ENCODE results near the gene NCCRP1. TPM values are rescaled to one million over a fixed set of nuclear protein-coding genes. Genes with fewer than 3 reads are reported as not detected.

Gene NCCRP1
- total and polyA plus RNA-seq, 4 experiments from 2014 or later = not detected

DNA sequence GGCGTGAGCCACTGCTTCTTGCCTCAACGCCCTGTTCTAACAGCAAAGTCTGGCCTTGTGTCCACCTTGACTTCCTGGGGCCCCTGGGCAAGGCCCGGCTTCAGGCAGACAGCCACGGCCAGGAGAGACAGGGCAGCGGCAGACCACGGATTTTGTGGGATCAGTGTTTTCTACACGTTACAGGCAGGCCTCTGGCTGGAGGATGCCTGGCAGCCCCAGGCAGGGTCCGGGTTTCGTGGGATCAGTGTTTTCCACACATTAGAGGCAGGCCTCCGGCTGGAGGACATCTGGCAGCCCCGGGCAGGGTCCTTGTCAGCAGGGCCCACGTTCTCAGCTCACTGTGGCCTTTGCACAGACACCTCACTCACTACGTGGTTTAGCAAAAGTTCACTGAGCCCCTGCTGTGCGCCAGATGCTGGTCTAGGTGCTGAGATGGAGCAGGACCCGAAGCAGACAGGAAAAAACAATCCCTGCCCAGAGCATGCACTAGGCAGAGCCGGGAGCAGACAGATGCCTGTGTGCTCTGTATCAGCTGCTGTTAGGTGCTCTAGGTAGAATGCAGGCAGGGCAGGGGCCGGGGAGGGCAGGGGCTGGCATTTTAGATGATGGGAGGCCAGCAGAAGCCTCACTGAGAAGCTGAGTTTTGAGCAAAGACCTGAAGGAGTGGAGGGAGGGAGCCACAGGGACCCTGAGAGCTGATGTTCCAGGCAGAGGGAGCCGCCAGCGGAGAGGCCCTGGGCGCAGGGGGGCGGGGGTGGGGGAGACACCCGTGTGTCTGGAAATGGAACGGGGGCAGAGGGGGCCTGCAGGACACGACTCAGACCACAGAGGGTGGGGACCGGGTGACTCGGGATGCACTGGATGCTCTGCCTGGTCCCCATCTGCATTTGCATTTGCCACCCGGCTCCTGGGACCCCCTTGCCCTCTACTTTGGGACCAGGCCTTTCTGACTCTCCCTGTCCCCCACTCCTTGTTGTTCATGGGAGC, 25.0 kb upstream of the NCCRP1 start:
- Mint-ChIP-seq H3K27ac (no peak overlapping the region), H3K4me1 (no peaks in the 10 kb centered on the region), H3K27me3 (no peaks in the 10 kb centered on the region), H3K36me3 (peaks cover 9 to 20% of the 10 kb centered on the region in 2 donors), H3K9me3 (no peaks in the 10 kb centered on the region), H3K4me3 (no peak overlapping the region)
- no peak overlapping the region for H3K4me3 ChIP-seq (ENCODE audit: low read length in 2 of 2)
- H3K4me1 ChIP-seq (ENCODE audit: insufficient read depth, low read length) = no peaks in the 10 kb centered on the region
- ChIA-PET CTCF (ENCODE audit: partially characterized antibody) (no interaction called here), POLR2A (ENCODE audit: partially characterized antibody) (no interaction called here)
- H3K27me3 ChIP-seq (ENCODE audit: insufficient read depth, low read length) = no peaks in the 10 kb centered on the region
- DNase-seq = no peak
- no peaks in the 10 kb centered on the region for H3K36me3 ChIP-seq (ENCODE audit: insufficient read depth, low read length)
- H3K9me3 ChIP-seq (ENCODE audit: control insufficient read depth in 1 of 2, low read length in 2 of 2) = no peaks in the 10 kb centered on the region
- H3K27ac ChIP-seq (ENCODE audit: low read depth, low read length) = no peak overlapping the region
- intact Hi-C loops (cut with micrococcal nuclease) = no loop called here

- no peak overlapping the region for H3K27ac ChIP-seq (ENCODE audit: low read depth, low read length)
- ChIA-PET POLR2A (ENCODE audit: partially characterized antibody) (no interaction called here), CTCF (ENCODE audit: partially characterized antibody) (no interaction called here)
- intact Hi-C loops (cut with micrococcal nuclease) = no loop called here
- no peaks in the 10 kb centered on the region for H3K4me1 Mint-ChIP-seq
- H3K27ac Mint-ChIP-seq = peak overlapping the region in 1 of 7 donors; percentile 72
- H3K36me3 ChIP-seq (ENCODE audit: insufficient read depth, low read length) = no peaks in the 10 kb centered on the region
- H3K27me3 Mint-ChIP-seq = no peaks in the 10 kb centered on the region
- no peaks in the 10 kb centered on the region for H3K4me1 ChIP-seq (ENCODE audit: insufficient read depth, low read length)
- no peak for DNase-seq
- peaks cover 9 to 21% of the 10 kb centered on the region in 2 donors for H3K36me3 Mint-ChIP-seq
- H3K9me3 ChIP-seq (ENCODE audit: control insufficient read depth in 1 of 2, low read length in 2 of 2) = no peaks in the 10 kb centered on the region
- no peaks in the 10 kb centered on the region for H3K27me3 ChIP-seq (ENCODE audit: insufficient read depth, low read length)
- no peaks in the 10 kb centered on the region for H3K9me3 Mint-ChIP-seq
- no peak overlapping the region for H3K4me3 Mint-ChIP-seq
- no peak overlapping the region for H3K4me3 ChIP-seq (ENCODE audit: low read length in 2 of 2)
These were observed 23.9 kb upstream of the NCCRP1 start for GRCh38 chr19:39172700-39173501.

- ChIA-PET CTCF (ENCODE audit: partially characterized antibody) (no interaction called here), POLR2A (ENCODE audit: partially characterized antibody) (no interaction called here)
- Histone ChIP-seq H3K27ac (ENCODE audit: low read depth, low read length) (no peak overlapping the region), H3K4me3 (ENCODE audit: low read length in 2 of 2) (no peak overlapping the region), H3K27me3 (ENCODE audit: insufficient read depth, low read length) (no peaks in the 10 kb centered on the region), H3K9me3 (ENCODE audit: control insufficient read depth in 1 of 2, low read length in 2 of 2) (no peaks in the 10 kb centered on the region), H3K4me1 (ENCODE audit: insufficient read depth, low read length) (no peaks in the 10 kb centered on the region), H3K36me3 (ENCODE audit: insufficient read depth, low read length) (no peaks in the 10 kb centered on the region)
- H3K9me3 Mint-ChIP-seq = no peaks in the 10 kb centered on the region
- peaks cover 9 to 24% of the 10 kb centered on the region in 2 donors for H3K36me3 Mint-ChIP-seq
- H3K4me1 Mint-ChIP-seq = no peaks in the 10 kb centered on the region
- intact Hi-C loops (cut with micrococcal nuclease) = no loop called here
- H3K4me3 Mint-ChIP-seq = no peak overlapping the region
- DNase-seq = no peak
- peak overlapping the region in 1 of 7 donors; percentile 72 for H3K27ac Mint-ChIP-seq
- no peaks in the 10 kb centered on the region for H3K27me3 Mint-ChIP-seq
These were observed 23.2 kb upstream of the NCCRP1 start for GRCh38 chr19:39173502-39173991.

GRCh38 chr19:39174142-39174541, 22.6 kb upstream of the NCCRP1 start:
- H3K36me3 Mint-ChIP-seq = peaks cover 5 to 22% of the 10 kb centered on the region in 2 donors
- no peak overlapping the region for H3K27ac ChIP-seq (ENCODE audit: low read depth, low read length)
- H3K4me3 Mint-ChIP-seq = no peak overlapping the region
- H3K27me3 ChIP-seq (ENCODE audit: insufficient read depth, low read length) = no peaks in the 10 kb centered on the region
- H3K4me1 ChIP-seq (ENCODE audit: insufficient read depth, low read length) = no peaks in the 10 kb centered on the region
- H3K27me3 Mint-ChIP-seq = no peaks in the 10 kb centered on the region
- intact Hi-C loops (cut with micrococcal nuclease) = no loop called here
- ChIA-PET POLR2A (ENCODE audit: partially characterized antibody) (no interaction called here), CTCF (ENCODE audit: partially characterized antibody) (no interaction called here)
- no peaks in the 10 kb centered on the region for H3K36me3 ChIP-seq (ENCODE audit: insufficient read depth, low read length)
- DNase-seq = no peak
- H3K9me3 ChIP-seq (ENCODE audit: control insufficient read depth in 1 of 2, low read length in 2 of 2) = no peaks in the 10 kb centered on the region
- no peak overlapping the region for H3K27ac Mint-ChIP-seq
- no peak overlapping the region for H3K4me3 ChIP-seq (ENCODE audit: low read length in 2 of 2)
- no peaks in the 10 kb centered on the region for H3K4me1 Mint-ChIP-seq
- H3K9me3 Mint-ChIP-seq = no peaks in the 10 kb centered on the region

DNA sequence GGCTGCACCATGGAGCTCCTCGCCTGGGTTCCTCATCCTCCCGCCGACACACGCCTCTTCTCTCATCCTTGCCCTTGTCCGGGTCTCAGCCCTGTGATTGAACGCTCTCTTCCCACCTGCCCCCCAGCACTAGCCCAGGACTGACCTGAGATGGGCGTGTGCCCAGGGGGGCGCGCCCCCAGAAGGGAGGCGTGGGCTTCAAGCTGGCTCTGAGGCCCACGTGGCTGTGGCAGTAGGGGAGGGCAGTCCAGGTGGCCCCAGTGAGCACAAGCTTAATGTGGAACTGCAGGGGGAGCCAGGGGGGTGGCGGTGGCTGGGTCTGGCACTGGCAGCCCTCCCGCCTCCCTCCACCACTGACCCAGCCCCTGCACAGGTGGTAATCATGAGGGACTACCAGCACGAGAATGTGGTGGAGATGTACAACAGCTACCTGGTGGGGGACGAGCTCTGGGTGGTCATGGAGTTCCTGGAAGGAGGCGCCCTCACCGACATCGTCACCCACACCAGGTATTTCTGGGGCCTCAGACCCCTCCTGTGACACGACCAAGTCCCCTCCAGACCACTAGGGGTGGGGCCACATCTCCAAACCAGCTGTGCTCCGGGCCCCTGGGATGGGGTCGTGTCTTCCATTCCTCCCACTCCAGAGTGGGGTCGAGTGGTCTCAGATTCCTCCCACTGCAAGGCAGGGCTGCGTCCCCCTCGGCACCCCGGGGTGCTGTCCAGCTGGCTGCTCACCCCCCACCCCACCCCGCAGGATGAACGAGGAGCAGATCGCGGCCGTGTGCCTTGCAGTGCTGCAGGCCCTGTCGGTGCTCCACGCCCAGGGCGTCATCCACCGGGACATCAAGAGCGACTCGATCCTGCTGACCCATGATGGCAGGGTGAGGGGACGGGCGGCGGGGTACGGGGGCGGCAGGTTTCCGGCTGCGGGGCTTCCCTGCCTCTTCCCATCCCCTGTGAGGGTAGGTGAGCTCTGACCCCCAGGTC, 21.9 kb upstream of the NCCRP1 start:
- CTCF ChIA-PET (ENCODE audit: partially characterized antibody) = no interaction called here
- no peak overlapping the region for H3K27ac ChIP-seq (ENCODE audit: low read depth, low read length)
- no peaks in the 10 kb centered on the region for H3K27me3 Mint-ChIP-seq
- no peaks in the 10 kb centered on the region for H3K4me1 ChIP-seq (ENCODE audit: insufficient read depth, low read length)
- H3K27ac Mint-ChIP-seq = no peak overlapping the region
- no peaks in the 10 kb centered on the region for H3K9me3 Mint-ChIP-seq
- no peaks in the 10 kb centered on the region for H3K27me3 ChIP-seq (ENCODE audit: insufficient read depth, low read length)
- no peaks in the 10 kb centered on the region for H3K36me3 ChIP-seq (ENCODE audit: insufficient read depth, low read length)
- H3K4me3 Mint-ChIP-seq = no peak overlapping the region
- DNase-seq = no peak
- H3K4me3 ChIP-seq (ENCODE audit: low read length in 2 of 2) = no peak overlapping the region
- H3K36me3 Mint-ChIP-seq = peaks cover 5 to 21% of the 10 kb centered on the region in 2 donors
- POLR2A ChIA-PET (ENCODE audit: partially characterized antibody) = no interaction called here
- intact Hi-C loops (cut with micrococcal nuclease) = no loop called here
- H3K4me1 Mint-ChIP-seq = no peaks in the 10 kb centered on the region
- H3K9me3 ChIP-seq (ENCODE audit: control insufficient read depth in 1 of 2, low read length in 2 of 2) = no peaks in the 10 kb centered on the region

- no peaks in the 10 kb centered on the region for H3K4me1 ChIP-seq (ENCODE audit: insufficient read depth, low read length)
- peaks cover 5 to 21% of the 10 kb centered on the region in 2 donors for H3K36me3 Mint-ChIP-seq
- no peaks in the 10 kb centered on the region for H3K36me3 ChIP-seq (ENCODE audit: insufficient read depth, low read length)
- ChIA-PET CTCF (ENCODE audit: partially characterized antibody) (no interaction called here), POLR2A (ENCODE audit: partially characterized antibody) (no interaction called here)
- no peaks in the 10 kb centered on the region for H3K9me3 ChIP-seq (ENCODE audit: control insufficient read depth in 1 of 2, low read length in 2 of 2)
- H3K27me3 ChIP-seq (ENCODE audit: insufficient read depth, low read length) = no peaks in the 10 kb centered on the region
- peak overlapping the region in 1 of 7 donors; percentile 67 for H3K27ac Mint-ChIP-seq
- DNase-seq = no peak
- no peaks in the 10 kb centered on the region for H3K4me1 Mint-ChIP-seq
- no peak overlapping the region for H3K4me3 Mint-ChIP-seq
- no peaks in the 10 kb centered on the region for H3K9me3 Mint-ChIP-seq
- intact Hi-C loops (cut with micrococcal nuclease) = no loop called here
- H3K27ac ChIP-seq (ENCODE audit: low read depth, low read length) = no peak overlapping the region
- H3K4me3 ChIP-seq (ENCODE audit: low read length in 2 of 2) = no peak overlapping the region
- H3K27me3 Mint-ChIP-seq = no peaks in the 10 kb centered on the region
These were observed 21.2 kb upstream of the NCCRP1 start for GRCh38 chr19:39175564-39175963.
